A172 (cell line): Measurements from ENCODE around the gene SLC50A1. TPM values are rescaled to one million over a fixed set of nuclear protein-coding genes. Genes with fewer than 3 reads are reported as not detected.

Experiments used
- DNase-seq: peaks from one replicate; pipeline ENCODE4 v3.0.0-alpha.2; 2015; ENCODE audit warnings: low spot score
- total RNA-seq: library from RNA; depleted of rRNA; stranded (reverse); fragments of >200 nt; shearing (Covaris generic); gene quantifications from 2 replicates; pipeline ENCODE4 v1.2.3, GENCODE V29; 2014; rRNA removed

The SLC50A1 gene
- total RNA-seq, 1 experiment from 2014 or later = 30.4 TPM

DNA sequence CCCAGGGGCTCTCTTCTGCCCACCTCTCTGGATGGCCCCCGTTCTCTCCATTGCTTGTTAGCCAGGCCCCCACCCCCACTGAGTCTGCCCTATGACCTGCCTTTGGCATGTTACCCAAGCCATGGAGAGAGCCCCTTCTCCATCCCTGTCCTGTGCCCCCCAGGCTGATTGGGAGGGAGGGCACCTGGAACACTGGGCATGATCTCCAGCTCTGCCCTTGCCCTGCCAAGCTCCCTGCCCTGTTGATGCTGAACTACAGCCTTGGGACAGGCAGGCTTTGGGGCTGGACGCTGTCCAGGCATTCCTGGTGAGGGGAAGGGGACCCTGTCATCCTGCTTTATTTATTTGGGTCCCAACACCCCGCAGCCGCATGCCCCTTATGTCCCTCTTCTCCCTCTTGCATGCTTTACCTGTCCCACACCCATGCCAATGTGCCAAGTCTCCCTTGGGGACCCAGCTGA lies 48.7 kb downstream of the SLC50A1 start:
- DNase-seq = no peak

DNA sequence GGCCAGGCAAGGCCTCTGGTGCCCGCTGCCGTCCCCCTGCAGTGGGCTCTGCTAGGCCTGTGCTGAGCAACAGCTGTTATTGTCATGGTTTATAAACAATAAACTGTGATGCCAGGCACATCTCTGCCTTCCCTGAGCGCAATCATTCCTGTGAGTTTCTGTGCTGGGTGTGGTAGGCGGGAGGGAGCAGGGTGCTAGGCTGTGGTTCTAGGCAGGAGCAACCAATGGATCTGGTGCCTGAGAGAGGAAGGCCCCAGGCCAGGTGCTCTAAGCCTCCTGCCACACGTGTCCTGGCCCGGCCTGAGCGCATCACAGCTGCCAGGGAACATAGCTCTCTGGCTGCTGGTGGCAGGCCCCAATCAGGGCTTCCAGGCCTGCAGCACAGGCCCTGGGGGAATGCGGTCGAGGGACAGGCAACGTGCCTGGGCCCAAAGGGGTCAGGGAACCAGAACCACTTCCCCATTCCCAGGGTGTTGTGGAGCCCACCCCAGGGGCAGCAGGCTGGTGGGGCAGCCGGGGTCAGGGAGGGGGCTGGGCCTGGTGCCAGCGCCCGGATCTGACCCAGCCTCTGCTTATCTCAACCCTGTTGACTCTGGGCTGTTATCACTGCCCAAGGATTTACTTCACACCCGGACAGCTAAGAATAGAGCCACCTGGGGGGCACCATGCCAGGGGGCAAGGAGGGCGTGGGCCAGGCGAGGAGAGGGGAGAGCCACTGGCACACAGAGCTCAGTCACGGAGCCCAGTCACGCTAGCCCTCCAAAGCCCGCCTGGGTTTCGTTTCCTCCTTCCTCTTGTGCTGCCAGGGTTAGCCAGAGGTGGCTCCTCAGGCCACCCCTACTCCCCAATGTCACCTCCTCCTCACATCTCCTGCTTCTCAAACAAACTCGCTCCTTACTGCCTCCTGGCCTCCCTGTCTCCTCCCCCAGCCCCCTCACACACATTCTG lies 49.5 kb downstream of the SLC50A1 start:
- DNase-seq = no peak

DNA sequence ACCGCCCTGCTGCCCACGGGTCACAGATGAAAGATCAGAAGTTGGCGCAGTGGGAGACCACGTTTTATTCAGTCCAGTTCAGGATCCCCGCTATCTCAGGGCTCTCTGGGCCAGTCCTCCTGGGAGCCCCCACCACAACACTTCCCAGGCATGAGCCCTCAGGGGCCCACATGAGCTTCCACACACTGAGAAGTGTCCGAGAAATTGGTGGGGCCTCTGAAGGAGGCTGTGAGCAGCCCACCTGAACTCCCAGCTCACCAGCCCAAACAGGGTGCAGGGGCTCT lies 50.1 kb downstream of the SLC50A1 start:
- no peak for DNase-seq

DNA sequence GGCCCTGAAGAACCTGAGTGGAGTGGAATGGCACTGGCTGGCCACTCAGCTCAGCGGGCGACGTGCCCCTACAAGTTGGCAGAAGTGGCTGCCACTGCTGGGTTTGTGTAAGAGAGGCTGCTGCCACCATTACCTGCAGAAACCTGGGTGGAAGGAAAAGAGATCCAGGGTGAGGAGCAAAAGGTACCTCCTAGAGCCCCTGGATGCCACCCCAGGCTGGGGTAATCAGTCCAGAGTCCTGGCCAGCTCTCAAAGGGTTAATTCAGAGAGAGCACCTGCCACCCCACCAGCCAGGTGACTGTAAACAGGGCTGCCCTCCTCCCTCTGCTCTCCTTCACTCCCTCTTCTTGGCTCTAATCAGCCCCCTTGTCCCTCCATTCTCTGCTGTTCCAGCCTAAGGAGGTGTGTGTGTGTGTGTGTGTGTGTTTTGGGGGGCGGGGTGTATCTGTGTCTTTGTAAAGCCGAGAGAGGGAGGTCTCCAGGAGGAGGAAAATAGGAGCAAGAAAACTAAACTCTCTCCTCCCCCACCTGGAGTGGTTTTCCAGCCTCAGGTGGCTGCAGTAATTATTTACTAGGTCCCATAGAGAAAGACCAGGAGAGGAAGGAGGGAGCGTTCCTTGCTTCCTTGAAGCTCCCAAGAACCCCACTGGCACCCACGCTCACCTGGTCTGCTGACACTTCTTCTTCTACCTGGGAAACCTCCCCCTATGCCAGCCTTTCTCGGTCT lies 50.6 kb downstream of the SLC50A1 start:
- no peak for DNase-seq

DNA sequence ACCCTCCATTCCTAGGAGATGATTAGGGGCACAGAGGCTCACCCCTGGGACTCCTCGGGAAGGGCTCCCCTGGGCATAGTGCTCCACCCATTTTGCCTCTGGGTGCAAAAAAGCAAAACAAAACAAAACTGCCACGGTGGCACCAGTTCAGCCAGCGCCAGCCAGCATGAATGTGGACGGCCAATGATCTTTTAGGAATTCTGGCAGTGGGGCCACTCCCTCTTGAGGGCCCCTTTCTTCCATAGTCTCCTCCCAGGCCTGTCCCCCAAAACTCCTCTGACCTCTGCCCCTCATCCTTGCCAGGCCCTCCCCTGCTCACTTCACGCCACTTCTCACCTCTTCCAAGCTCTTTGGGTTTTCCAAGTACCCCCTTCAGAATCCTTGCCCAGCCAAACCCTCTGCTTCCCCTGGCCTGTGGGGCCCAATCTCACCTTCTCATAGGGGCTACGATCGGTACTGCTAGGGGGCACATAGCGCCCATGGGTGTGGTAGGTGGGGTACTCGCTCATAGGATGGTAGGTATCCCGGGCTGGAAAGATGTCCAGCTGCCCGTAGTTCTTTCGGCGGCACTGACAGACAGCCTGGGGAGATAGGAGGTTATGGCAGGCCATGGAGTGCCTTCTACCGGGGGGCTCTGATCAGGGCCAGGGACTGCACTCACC lies 51.3 kb downstream of the SLC50A1 start:
- DNase-seq = no peak

- no peak for DNase-seq
Measured at GRCh38 chr1:155187456-155187891, 51.8 kb downstream of the SLC50A1 start.

GRCh38 chr1:155188268-155188667 lies 52.6 kb downstream of the SLC50A1 start:
- DNase-seq = no peak

Other genes with a start within 250 kb of the SLC50A1 start
- 13.9 and 14.3 TPM in 2 replicates for gene PMVK, start 199.1 kb upstream of the SLC50A1 start, total RNA-seq
- gene PBXIP1, start 179.8 kb upstream of the SLC50A1 start, total RNA-seq = 51.0 and 89.4 TPM in 2 replicates
- gene PYGO2, start 174.1 kb upstream of the SLC50A1 start, total RNA-seq = 27.1 and 27.5 TPM in 2 replicates
- gene SHC1, start 165.1 kb upstream of the SLC50A1 start, total RNA-seq = 292 and 357 TPM in 2 replicates
- 312 and 369 TPM in 2 replicates for gene CKS1B, start 161.2 kb upstream of the SLC50A1 start, total RNA-seq
- gene FLAD1, start 152.5 kb upstream of the SLC50A1 start, total RNA-seq = 63.5 and 65.9 TPM in 2 replicates
- gene LENEP, start 142.3 kb upstream of the SLC50A1 start, total RNA-seq = not detected in 2 replicates
- gene ZBTB7B, start 133.1 kb upstream of the SLC50A1 start, total RNA-seq = 27.3 and 29.5 TPM in 2 replicates
- gene DCST2, start 102.1 kb upstream of the SLC50A1 start, total RNA-seq = 0.90 TPM in 1 of 2 replicates, not detected in the other
- gene DCST1, start 102.0 kb upstream of the SLC50A1 start, total RNA-seq = not detected in 2 replicates
- gene ADAM15, start 84.5 kb upstream of the SLC50A1 start, total RNA-seq = 144 and 154 TPM in 2 replicates
- gene EFNA4, start 72.1 kb upstream of the SLC50A1 start, total RNA-seq = 20.3 and 21.7 TPM in 2 replicates
- gene EFNA3, start 57.0 kb upstream of the SLC50A1 start, total RNA-seq = 1.5 and 2.5 TPM in 2 replicates
- gene EFNA1, start 8.0 kb upstream of the SLC50A1 start, total RNA-seq = 17.0 and 17.9 TPM in 2 replicates
- gene DPM3, start 4.7 kb downstream of the SLC50A1 start, total RNA-seq = 37.4 and 116 TPM in 2 replicates
- 122 and 126 TPM in 2 replicates for gene KRTCAP2, start 37.5 kb downstream of the SLC50A1 start, total RNA-seq
- 1.1 and 3.4 TPM in 2 replicates for gene TRIM46, start 38.0 kb downstream of the SLC50A1 start, total RNA-seq
- 11.3 and 24.6 TPM in 2 replicates for gene THBS3, start 72.0 kb downstream of the SLC50A1 start, total RNA-seq
- 85.8 and 110 TPM in 2 replicates for gene MTX1, start 72.8 kb downstream of the SLC50A1 start, total RNA-seq
- gene ENTREP3, start 119.6 kb downstream of the SLC50A1 start, total RNA-seq = 10.7 and 11.4 TPM in 2 replicates
- gene SCAMP3, start 126.5 kb downstream of the SLC50A1 start, total RNA-seq = 136 and 169 TPM in 2 replicates
- 13.9 and 21.6 TPM in 2 replicates for gene CLK2, start 137.7 kb downstream of the SLC50A1 start, total RNA-seq
- 0.98 and 1.0 TPM in 2 replicates for gene HCN3, start 141.6 kb downstream of the SLC50A1 start, total RNA-seq
- not detected in 2 replicates for gene PKLR, start 165.6 kb downstream of the SLC50A1 start, total RNA-seq
- gene FDPS, start 173.0 kb downstream of the SLC50A1 start, total RNA-seq = 304 and 375 TPM in 2 replicates
- 47.0 and 48.2 TPM in 2 replicates for gene RUSC1, start 185.0 kb downstream of the SLC50A1 start, total RNA-seq